Gastrocnemius medialis (tissue), 4 donors: ENCODE data around the gene GARNL3. TPM values are rescaled to one million over a fixed set of nuclear protein-coding genes. Genes with fewer than 3 reads are reported as not detected.

ENCODE experiments used
- ATAC-seq, 2 donors: fragments of 150-250 bp; one replicate each; pipeline ENCODE4 v1.9.1; 2016
- DNase-seq, 2 donors: peaks; one replicate each; pipeline ENCODE4 v3.0.0-alpha.2; 2019
- H3K27ac ChIP-seq, 4 donors: fragments of 200-600 bp; sonication (generic); 1 replicate in 1 of 4; 2 replicates in 3 of 4; pipeline ENCODE4 v1.5.1; 2016 to 2018; ENCODE audit warnings: mild to moderate bottlenecking in 2 of 4, moderate library complexity in 1 of 4
- H3K27me3 ChIP-seq, 3 donors: fragments of 200-600 bp; sonication (generic) in 2 of 3; 1 replicate in 1 of 3; 2 replicates in 2 of 3; pipeline versions ENCODE4 v1.5.1 to v1.6.0; 2016 to 2019; ENCODE audit warnings: mild to moderate bottlenecking in 1 of 3, moderate library complexity in 1 of 3
- H3K36me3 ChIP-seq, 2 donors: fragments of 200-600 bp; sonication (generic) in 1 of 2; one replicate each; pipeline ENCODE4 v1.5.1; 2017 to 2018
- H3K4me1 ChIP-seq, 2 donors: fragments of 200-600 bp; sonication (generic) in 1 of 2; one replicate each; pipeline ENCODE4 v1.5.1; 2016 to 2017; ENCODE audit warnings: mild to moderate bottlenecking in 2 of 2
- H3K4me3 ChIP-seq, 4 donors: fragments of 200-600 bp; sonication (generic) in 3 of 4; 1 replicate in 1 of 4; 2 replicates in 3 of 4; pipeline ENCODE4 v1.5.1; 2016 to 2019; ENCODE audit warnings: mild to moderate bottlenecking in 2 of 4
- H3K9me3 ChIP-seq, 3 donors: fragments of 200-600 bp; sonication (generic) in 2 of 3; 1 replicate in 1 of 3; 2 replicates in 2 of 3; pipeline ENCODE4 v1.5.1; 2016 to 2019
- CTCF ChIP-seq, 5 experiments: fragments of 450-650 bp in 3 of 5; fragments of 200-600 bp in 2 of 5; sonication (generic) in 2 of 5; IDR thresholded peaks in 4 of 5; conservative IDR thresholded peaks in 1 of 5; 1 replicate in 4 of 5; 2 replicates in 1 of 5; pipeline ENCODE4 v1.5.1; 2016 to 2019; ENCODE audit warnings: antibody characterized with exemption in 5 of 5, mild to moderate bottlenecking in 3 of 5, moderate library complexity in 3 of 5
- POLR2A ChIP-seq, 2 donors: fragments of 450-650 bp; IDR thresholded peaks; one replicate each; pipeline ENCODE4 v1.6.1; 2017; ENCODE audit warnings: antibody characterized with exemption in 2 of 2, mild to moderate bottlenecking in 2 of 2, moderate library complexity in 2 of 2
- in situ Hi-C, 4 donors: fragments of 200-750 bp; cut with MboI; loops; one replicate each; pipeline versions ENCODE4 v1.15.0 to v1.8.0; 2017; ENCODE audit warnings: low sequenced_read_pairs in 4 of 4
- intact Hi-C: fragments of 100-400 bp; cut with DNase I; formaldehyde crosslinking; loops from one replicate; pipeline ENCODE4 v1.15.1; 2023; ENCODE audit warnings: low total_unique reads
- total RNA-seq, 4 donors: library from RNA; depleted of rRNA; stranded (reverse); fragments of >200 nt; gene quantifications; one replicate each; pipeline versions ENCODE4 v1.1.0 to v1.2.3, GENCODE V29; 2016

GARNL3 gene
- total RNA-seq, 4 donors from 2014 or later: 2.5 to 5.7 (median 3.0) TPM

GRCh38 chr9:127382541-127382940 is 118.0 kb downstream of the GARNL3 start:
- Histone ChIP-seq H3K9me3 (peaks cover 0 to 5% (median 0%) of the 10 kb centered on the region in 3 donors), H3K4me3 (no peak overlapping the region), H3K36me3 (no peaks in the 10 kb centered on the region), H3K4me1 (no peaks in the 10 kb centered on the region), H3K27ac (no peak overlapping the region), H3K27me3 (no peaks in the 10 kb centered on the region)
- intact Hi-C loops: no loop called here
- no peak for TF ChIP-seq CTCF (IDR thresholded peaks at IDR 0.05 in 4 of 5, conservative IDR thresholded peaks at IDR 0.05 in 1 of 5)
- TF ChIP-seq POLR2A (IDR thresholded peaks at IDR 0.05): no peak
- ATAC-seq (no peak), DNase-seq (no peak)
- in situ Hi-C loops: loop anchor here in 1 of 4 donors (25.0 kb wide), 1 partner anchor 445 kb away; no protein-coding TSS in a partner anchor

GRCh38 chr9:127384016-127384730 is 119.6 kb downstream of the GARNL3 start:
- H3K9me3 ChIP-seq: no peaks in the 10 kb centered on the region
- H3K4me1 ChIP-seq: no peaks in the 10 kb centered on the region
- no peak overlapping the region for H3K27ac ChIP-seq
- ATAC-seq (no peak), DNase-seq (no peak)
- in situ Hi-C loops: loop anchor here in 1 of 4 donors (25.0 kb wide), 1 partner anchor 447 kb away; no protein-coding TSS in a partner anchor
- intact Hi-C loops: no loop called here
- H3K4me3 ChIP-seq: no peak overlapping the region
- no peak for TF ChIP-seq CTCF (IDR thresholded peaks at IDR 0.05 in 4 of 5, conservative IDR thresholded peaks at IDR 0.05 in 1 of 5)
- no peak for TF ChIP-seq POLR2A (IDR thresholded peaks at IDR 0.05)
- H3K36me3 ChIP-seq: no peaks in the 10 kb centered on the region
- H3K27me3 ChIP-seq: no peaks in the 10 kb centered on the region

- no peak overlapping the region for H3K4me3 ChIP-seq
- ATAC-seq (no peak), DNase-seq (no peak)
- no peaks in the 10 kb centered on the region for H3K27me3 ChIP-seq
- no peaks in the 10 kb centered on the region for H3K36me3 ChIP-seq
- no peak overlapping the region for H3K27ac ChIP-seq
- in situ Hi-C loops (loop anchor here in 1 of 4 donors (25.0 kb wide), 1 partner anchor 448 kb away; no protein-coding TSS in a partner anchor), intact Hi-C loops (no loop called here)
- H3K4me1 ChIP-seq: no peaks in the 10 kb centered on the region
- H3K9me3 ChIP-seq: no peaks in the 10 kb centered on the region
- TF ChIP-seq POLR2A (IDR thresholded peaks at IDR 0.05): no peak
- no peak for TF ChIP-seq CTCF (IDR thresholded peaks at IDR 0.05 in 4 of 5, conservative IDR thresholded peaks at IDR 0.05 in 1 of 5)
Observed at GRCh38 chr9:127384901-127385300, 120.3 kb downstream of the GARNL3 start.

- in situ Hi-C loops: loop anchor here in 1 of 4 donors (25.0 kb wide), 1 partner anchor 449 kb away; no protein-coding TSS in a partner anchor
- H3K36me3 ChIP-seq: no peaks in the 10 kb centered on the region
- no peaks in the 10 kb centered on the region for H3K9me3 ChIP-seq
- intact Hi-C loops: no loop called here
- ATAC-seq (no peak), DNase-seq (no peak)
- H3K27me3 ChIP-seq: no peaks in the 10 kb centered on the region
- H3K27ac ChIP-seq: no peak overlapping the region
- H3K4me1 ChIP-seq: no peaks in the 10 kb centered on the region
- H3K4me3 ChIP-seq: no peak overlapping the region
- no peak for TF ChIP-seq CTCF (IDR thresholded peaks at IDR 0.05 in 4 of 5, conservative IDR thresholded peaks at IDR 0.05 in 1 of 5)
- TF ChIP-seq POLR2A (IDR thresholded peaks at IDR 0.05): no peak
Observed at GRCh38 chr9:127386249-127386648, 121.7 kb downstream of the GARNL3 start.
